Measurements from ENCODE around the gene EIF4H. TPM values are rescaled to one million over a fixed set of nuclear protein-coding genes. Genes with fewer than 3 reads are reported as not detected.

The EIF4H gene
- total RNA-seq, 1 experiment from 2014 or later = 384 TPM

GRCh38 chr7:74141705-74142104 lies 32.5 kb upstream of the EIF4H start:
- intact Hi-C loops (cut with micrococcal nuclease) = no loop called here
- peaks cover 13 to 38% of the 10 kb centered on the region in 2 experiments for H3K4me1 ChIP-seq (ENCODE audit: control insufficient read depth in 1 of 2, insufficient read depth in 2 of 2, low read length in 2 of 2)
- H3K4me2 ChIP-seq (ENCODE audit: low read length) = peak overlapping the region; percentile 81
- H3K9ac ChIP-seq (ENCODE audit: low read length) = peak overlapping the region; percentile 44
- BruUV-seq (replicated peaks) = no TSS peak
- no peaks in the 10 kb centered on the region for H3K79me2 ChIP-seq (ENCODE audit: insufficient read depth, low read length)
- no peaks in the 10 kb centered on the region for H3K36me3 ChIP-seq (ENCODE audit: control insufficient read depth in 1 of 2, insufficient read depth in 2 of 2, low read length in 2 of 2)
- ATAC-seq = peak; percentile 64
- H3K9me3 ChIP-seq (ENCODE audit: control insufficient read depth in 1 of 2, insufficient read depth in 1 of 2, low read depth in 1 of 2, low read length in 2 of 2) = no peaks in the 10 kb centered on the region
- ChIA-PET POLR2A (interaction anchor here (0.7 to 2.4 kb wide), 6 partner anchors 8 to 32 kb away, joined by 3 to 7 read pairs (median 4); partner anchors contain the start of gene EIF4H), RAD21 (ENCODE audit: low non-redundant PET in 1 of 2, low total read pairs in 2 of 2, uncharacterized antibody in 2 of 2, unreplicated experiment in 2 of 2) (interaction anchor here (0.6 to 0.7 kb wide), 3 partner anchors 56 to 433 kb away, joined by 3 to 6 read pairs (median 4); no protein-coding TSS in a partner anchor), CTCF (interaction anchor here (0.6 to 1.1 kb wide), 4 partner anchors 10 to 309 kb away, joined by 3 to 5 read pairs (median 4); no protein-coding TSS in a partner anchor)
- H3K9me2 ChIP-seq (ENCODE audit: insufficient read depth) = no peaks in the 10 kb centered on the region
- DNase-seq (ENCODE audit: low read depth, low spot score) = peak; percentile 46
- no peaks in the 10 kb centered on the region for H4K20me1 ChIP-seq (ENCODE audit: insufficient read depth)
- no peaks in the 10 kb centered on the region for H3K27me3 ChIP-seq (ENCODE audit: insufficient read depth, low read length)
- peak overlapping the region in 1 of 2 experiments; percentile 40; a peak in 1 of 4 replicates for H3K4me3 ChIP-seq (replicated peaks in 1 of 2; ENCODE audit: low read depth in 1 of 2, low read length in 2 of 2)
- H2AFZ ChIP-seq (ENCODE audit: low read depth, low read length, poor library complexity, severe bottlenecking) = peak overlapping the region; percentile 66
- H3K27ac ChIP-seq (ENCODE audit: low read depth, low read length) = peak overlapping the region; percentile 64
- no peak for TF ChIP-seq TCF7L2 (IDR thresholded peaks at IDR 0.05; ENCODE audit: borderline replicate concordance, extremely low read depth, insufficient read depth, insufficient read length)
- no peak for TF ChIP-seq POLR2AphosphoS5 (IDR thresholded peaks at IDR 0.05; ENCODE audit: low read depth, low read length)
- no peak for TF ChIP-seq ZBTB33 (IDR thresholded peaks at IDR 0.05; ENCODE audit: extremely low read depth, insufficient replicate concordance, low read length)
- TF ChIP-seq YY1 (IDR thresholded peaks at IDR 0.05; ENCODE audit: extremely low read depth, insufficient replicate concordance, low read depth, low read length) = no peak
- TF ChIP-seq CTCF (IDR thresholded peaks at IDR 0.05 in 2 of 3, conservative IDR thresholded peaks at IDR 0.05 in 1 of 3; ENCODE audit: borderline replicate concordance in 1 of 3, insufficient read depth in 1 of 3, low read depth in 2 of 3, low read length in 2 of 3) = no peak
- no peak for TF ChIP-seq CEBPB (IDR thresholded peaks at IDR 0.05; ENCODE audit: low read depth)
- TF ChIP-seq SP1 (IDR thresholded peaks at IDR 0.05; ENCODE audit: low read depth) = peak; percentile 51
- peak; percentile 41; the same call in 1 of the 2 replicates for TF ChIP-seq MAX (IDR thresholded peaks at IDR 0.05)
- TF ChIP-seq JUND (IDR thresholded peaks at IDR 0.05) = peak; percentile 46; the same call in 1 of the 2 replicates
- TF ChIP-seq REST (IDR thresholded peaks at IDR 0.05; ENCODE audit: low read depth) = no peak
- no peak for TF ChIP-seq EZH2phosphoT487 (IDR thresholded peaks at IDR 0.05; ENCODE audit: borderline replicate concordance)
- no peak for TF ChIP-seq POLR2A (IDR thresholded peaks at IDR 0.05; ENCODE audit: borderline replicate concordance, extremely low read depth, insufficient read depth, insufficient read length)
- no peak for TF ChIP-seq SIN3A (IDR thresholded peaks at IDR 0.05; ENCODE audit: low read depth)
- TF ChIP-seq RAD21 (IDR thresholded peaks at IDR 0.05; ENCODE audit: low read depth) = peak; percentile 23; the same call in 1 of the 2 replicates
- TF ChIP-seq SRF (IDR thresholded peaks at IDR 0.05; ENCODE audit: low read depth) = no peak
- no peak for TF ChIP-seq EGR1 (IDR thresholded peaks at IDR 0.05; ENCODE audit: low read depth)
- peak; percentile 73 for TF ChIP-seq FOSL1 (IDR thresholded peaks at IDR 0.05; ENCODE audit: low read depth)
- no peak for TF ChIP-seq ZFX (IDR thresholded peaks at IDR 0.05)
- TF ChIP-seq ZNF274 (IDR thresholded peaks at IDR 0.05; ENCODE audit: low read depth, low read length) = no peak
- no peak for TF ChIP-seq CBX3 (IDR thresholded peaks at IDR 0.05; ENCODE audit: low read depth)
- no peak for TF ChIP-seq EZH2 (IDR thresholded peaks at IDR 0.05)

Data from HCT116 (cell line).